Stomach smooth muscle (tissue), 2 donors: ENCODE data around the gene RAB3GAP2.

Experiments used
- H3K27ac ChIP-seq: one replicate; pipeline ENCODE4 v1.7.0; 2013; ENCODE audit warnings: mild to moderate bottlenecking, low read length, inconsistent platforms
- H3K27me3 ChIP-seq, 2 donors: one replicate each; pipeline ENCODE4 v1.7.0; 2013; ENCODE audit warnings: low read length in 2 of 2; ENCODE audit not compliant: insufficient read depth in 2 of 2, control insufficient read depth in 1 of 2
- H3K36me3 ChIP-seq, 2 donors: one replicate each; pipeline ENCODE4 v1.7.0; 2013; ENCODE audit warnings: low read length in 2 of 2; ENCODE audit not compliant: control insufficient read depth in 2 of 2, insufficient read depth in 2 of 2
- H3K4me1 ChIP-seq: one replicate; pipeline ENCODE4 v1.7.0; 2013; ENCODE audit warnings: low read length; ENCODE audit not compliant: control insufficient read depth, insufficient read depth
- H3K4me3 ChIP-seq, 2 donors: one replicate each; pipeline ENCODE4 v1.7.0; 2013; ENCODE audit warnings: low read length in 2 of 2
- H3K9ac ChIP-seq, 2 donors: one replicate each; pipeline ENCODE4 v1.7.0; 2013; ENCODE audit warnings: low read length in 2 of 2, mild to moderate bottlenecking in 1 of 2
- H3K9me3 ChIP-seq, 2 donors: one replicate each; pipeline ENCODE4 v1.7.0; 2013; ENCODE audit warnings: low read length in 2 of 2; ENCODE audit not compliant: control insufficient read depth in 2 of 2
- donor health status: healthy.
- donor health status: Pancreatic carcinoma.

RAB3GAP2 gene

GRCh38 chr1:220153147-220153546, 119.1 kb downstream of the RAB3GAP2 start:
- Histone ChIP-seq H3K4me3 (no peak overlapping the region), H3K9me3 (no peaks in the 10 kb centered on the region), H3K27me3 (no peaks in the 10 kb centered on the region), H3K4me1 (no peaks in the 10 kb centered on the region), H3K27ac (no peak overlapping the region), H3K9ac (no peak overlapping the region), H3K36me3 (peaks cover 15 to 24% of the 10 kb centered on the region in 2 donors)

- Histone ChIP-seq H3K36me3 (peaks cover 5 to 15% of the 10 kb centered on the region in 2 donors), H3K9me3 (no peaks in the 10 kb centered on the region), H3K4me1 (no peaks in the 10 kb centered on the region), H3K4me3 (no peak overlapping the region), H3K27ac (peak overlapping the region; percentile 7), H3K27me3 (no peaks in the 10 kb centered on the region), H3K9ac (no peak overlapping the region)
These were observed 120.8 kb downstream of the RAB3GAP2 start for GRCh38 chr1:220151454-220151853.

- Histone ChIP-seq H3K4me3 (no peak overlapping the region), H3K4me1 (no peaks in the 10 kb centered on the region), H3K27ac (no peak overlapping the region), H3K27me3 (no peaks in the 10 kb centered on the region), H3K9me3 (no peaks in the 10 kb centered on the region), H3K36me3 (peaks cover 8 to 9% of the 10 kb centered on the region in 2 donors), H3K9ac (no peak overlapping the region)
These were observed 122.5 kb downstream of the RAB3GAP2 start for GRCh38 chr1:220149742-220150141.

DNA sequence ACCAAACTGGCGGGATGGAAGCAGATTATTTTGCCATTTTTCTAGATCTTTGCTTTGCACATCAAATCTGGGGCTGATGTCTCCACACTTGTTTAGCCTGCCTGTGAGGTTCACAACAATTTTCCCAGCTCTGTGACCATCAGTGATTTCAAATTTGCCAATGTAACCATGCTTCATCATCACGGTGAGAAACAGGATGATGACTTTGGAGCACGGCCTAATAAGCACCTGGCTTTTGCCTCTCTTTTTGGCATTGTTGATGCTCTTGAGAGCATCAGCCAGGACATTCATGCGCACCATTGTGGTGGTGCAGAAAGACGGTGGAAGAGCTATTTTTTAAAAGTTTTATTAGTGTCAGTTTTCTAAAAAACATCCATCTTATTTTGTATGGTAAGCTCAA, 128.2 kb downstream of the RAB3GAP2 start:
- Histone ChIP-seq H3K9ac (no peak overlapping the region), H3K36me3 (peaks cover 11 to 32% of the 10 kb centered on the region in 2 donors)

DNA sequence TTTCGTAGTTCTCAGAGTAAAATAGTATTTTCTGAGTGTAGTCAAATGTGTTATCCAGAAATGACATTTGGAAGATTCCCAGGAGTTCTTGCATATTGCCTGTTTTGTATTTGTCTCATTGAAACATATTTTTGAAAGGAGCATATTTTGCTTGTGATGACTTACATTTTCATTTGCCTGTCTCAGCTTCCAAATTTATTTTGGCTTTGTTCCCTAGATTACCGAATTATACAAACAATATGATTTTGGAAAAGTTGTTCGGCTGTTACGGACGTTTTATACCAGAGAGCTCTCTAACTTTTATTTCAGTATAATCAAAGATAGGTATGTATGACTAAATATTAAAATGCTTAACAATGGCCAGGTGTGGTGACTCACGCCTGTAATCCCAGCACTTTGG, 132.3 kb downstream of the RAB3GAP2 start:
- Histone ChIP-seq H3K9ac (no peak overlapping the region), H3K36me3 (peaks cover 14 to 41% of the 10 kb centered on the region in 2 donors), H3K4me3 (no peak overlapping the region), H3K9me3 (no peaks in the 10 kb centered on the region), H3K4me1 (no peaks in the 10 kb centered on the region), H3K27ac (no peak overlapping the region), H3K27me3 (no peaks in the 10 kb centered on the region)

More for the DNA sequence above, 128.2 kb downstream of the RAB3GAP2 start:
- Histone ChIP-seq H3K4me1 (no peaks in the 10 kb centered on the region), H3K27me3 (no peaks in the 10 kb centered on the region), H3K9me3 (no peaks in the 10 kb centered on the region), H3K4me3 (no peak overlapping the region), H3K27ac (no peak overlapping the region)

DNA sequence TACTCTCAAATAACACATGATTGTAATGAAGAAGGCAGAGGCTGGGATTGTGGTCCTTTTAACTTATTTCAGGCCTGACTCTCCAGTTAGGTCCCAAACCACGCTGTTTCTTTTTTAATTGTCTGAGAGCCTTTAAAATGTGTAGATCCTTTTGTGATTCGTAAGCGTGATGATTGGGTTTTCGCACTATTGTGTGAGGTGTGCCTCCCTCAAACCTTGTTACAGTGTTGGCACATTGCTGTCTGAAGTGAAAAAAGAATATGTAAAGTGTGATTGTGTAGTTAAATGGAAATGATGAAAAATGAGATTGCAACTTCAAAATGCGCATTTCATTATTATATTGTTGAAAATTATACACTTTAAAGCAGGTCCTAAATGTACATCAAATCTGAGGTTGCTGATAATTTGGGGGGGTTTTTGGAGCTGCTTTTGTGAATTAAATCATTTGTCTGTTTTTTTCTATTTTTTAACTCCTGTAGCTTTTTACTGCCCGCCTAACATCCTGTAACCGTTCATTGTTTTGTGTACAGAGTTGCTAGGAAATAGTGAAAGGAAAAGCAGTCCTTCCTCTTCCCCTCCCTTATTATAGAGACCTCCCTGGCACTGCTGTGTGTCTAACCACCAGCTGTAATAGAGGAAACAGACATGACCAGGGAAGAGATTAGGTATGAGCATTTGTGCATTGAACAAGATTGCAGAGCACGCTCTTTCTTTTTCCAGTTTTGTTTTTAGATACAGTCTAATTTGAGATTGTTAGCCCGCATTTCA, 135.1 kb downstream of the RAB3GAP2 start:
- Histone ChIP-seq H3K27ac (no peak overlapping the region), H3K9me3 (no peaks in the 10 kb centered on the region), H3K27me3 (no peaks in the 10 kb centered on the region), H3K9ac (no peak overlapping the region), H3K4me3 (no peak overlapping the region), H3K36me3 (peaks cover 21 to 48% of the 10 kb centered on the region in 2 donors), H3K4me1 (no peaks in the 10 kb centered on the region)

DNA sequence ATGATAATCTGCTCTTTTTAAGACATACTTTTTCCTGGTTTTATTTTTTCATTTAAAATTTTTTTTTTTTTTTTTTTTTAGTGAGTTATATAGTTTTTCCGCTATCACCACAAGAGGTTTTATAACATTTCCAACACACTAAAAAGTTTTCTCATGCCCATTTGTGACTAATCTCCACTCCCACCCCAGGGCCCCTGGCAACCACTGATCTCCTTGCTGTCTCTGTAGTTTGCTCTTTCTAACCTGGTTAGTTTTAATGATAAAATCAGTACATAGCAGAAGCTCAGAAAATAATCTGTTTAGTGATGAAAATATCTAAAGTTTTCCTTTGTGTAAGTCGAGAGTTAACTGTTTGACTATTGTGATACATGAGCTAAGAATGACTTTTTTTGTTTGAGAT, 136.5 kb downstream of the RAB3GAP2 start:
- no peaks in the 10 kb centered on the region for H3K4me1 ChIP-seq
- no peaks in the 10 kb centered on the region for H3K27me3 ChIP-seq
- H3K36me3 ChIP-seq = peaks cover 12 to 35% of the 10 kb centered on the region in 2 donors
- H3K9me3 ChIP-seq = no peaks in the 10 kb centered on the region
- no peak overlapping the region for H3K4me3 ChIP-seq
- no peak overlapping the region for H3K9ac ChIP-seq
- no peak overlapping the region for H3K27ac ChIP-seq

GRCh38 chr1:220129479-220130210, 142.6 kb downstream of the RAB3GAP2 start:
- H3K9me3 ChIP-seq = no peaks in the 10 kb centered on the region
- no peak overlapping the region for H3K4me3 ChIP-seq
- no peaks in the 10 kb centered on the region for H3K27me3 ChIP-seq
- H3K4me1 ChIP-seq = no peaks in the 10 kb centered on the region
- H3K27ac ChIP-seq = no peak overlapping the region
- peaks cover 12 to 18% of the 10 kb centered on the region in 2 donors for H3K36me3 ChIP-seq
- H3K9ac ChIP-seq = no peak overlapping the region

DNA sequence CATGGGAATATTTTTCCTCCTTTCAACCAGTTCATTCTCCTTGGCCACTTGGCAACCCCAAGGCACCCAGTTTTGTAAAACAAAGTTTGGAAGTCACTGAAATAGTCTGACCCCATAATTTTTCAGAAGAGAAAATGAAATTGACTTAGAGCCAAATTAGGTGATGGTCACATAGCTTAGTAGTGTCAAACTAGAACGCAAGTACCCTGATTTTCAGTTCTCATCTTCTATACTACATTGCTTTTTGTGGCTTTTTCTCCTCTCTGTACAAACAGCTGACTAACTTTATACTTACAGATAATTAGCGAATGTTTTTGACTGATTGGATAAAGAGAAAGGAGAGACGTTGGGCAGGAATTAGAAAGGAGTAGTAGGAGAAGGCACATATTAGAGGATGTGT, 145.2 kb downstream of the RAB3GAP2 start:
- peaks cover 8 to 14% of the 10 kb centered on the region in 2 donors for H3K36me3 ChIP-seq
- no peak overlapping the region for H3K27ac ChIP-seq
- no peak overlapping the region for H3K9ac ChIP-seq
- no peaks in the 10 kb centered on the region for H3K4me1 ChIP-seq
- no peaks in the 10 kb centered on the region for H3K27me3 ChIP-seq
- no peak overlapping the region for H3K4me3 ChIP-seq
- no peaks in the 10 kb centered on the region for H3K9me3 ChIP-seq

DNA sequence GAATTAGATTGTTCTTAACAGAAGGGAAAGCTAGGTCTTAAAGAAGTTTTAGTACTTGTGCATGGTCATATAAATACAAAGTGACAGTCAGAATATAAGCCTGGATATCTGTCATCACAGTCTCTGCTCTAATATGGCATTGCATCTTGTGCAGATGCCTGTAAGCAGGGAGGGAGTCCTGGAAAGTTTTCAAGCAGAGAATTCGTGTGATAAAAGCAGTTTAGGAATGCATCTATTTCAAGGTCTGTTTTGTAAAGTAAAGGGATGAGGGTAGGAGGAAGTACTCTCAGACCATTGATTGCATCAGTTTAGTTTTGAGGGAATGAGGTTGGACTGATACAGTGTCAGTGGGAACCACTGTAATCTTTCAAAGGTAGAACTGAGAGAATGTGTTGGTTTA, 147.7 kb downstream of the RAB3GAP2 start:
- H3K9ac ChIP-seq = no peak overlapping the region
- no peak overlapping the region for H3K4me3 ChIP-seq
- no peaks in the 10 kb centered on the region for H3K27me3 ChIP-seq
- no peaks in the 10 kb centered on the region for H3K4me1 ChIP-seq
- H3K36me3 ChIP-seq = peaks cover 8 to 13% of the 10 kb centered on the region in 2 donors
- no peaks in the 10 kb centered on the region for H3K9me3 ChIP-seq
- H3K27ac ChIP-seq = no peak overlapping the region

DNA sequence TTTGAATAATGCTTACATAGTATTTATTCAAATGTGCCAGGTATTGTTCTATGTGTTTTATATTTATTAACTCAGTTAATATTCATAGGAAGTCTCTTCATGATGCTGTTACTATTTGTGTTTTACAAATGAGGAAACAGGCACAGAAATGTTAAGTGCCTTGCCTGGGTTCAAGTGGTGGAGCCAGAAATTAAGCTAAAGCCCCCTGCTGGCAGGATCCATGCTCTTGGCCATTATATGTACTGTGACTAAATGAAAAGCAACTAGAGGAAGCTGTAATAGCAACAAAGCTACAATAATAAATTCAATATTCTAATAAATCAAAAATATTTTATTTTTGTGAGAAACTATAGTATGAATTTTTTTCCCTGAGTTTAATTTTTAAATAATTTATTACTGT, 148.4 kb downstream of the RAB3GAP2 start:
- Histone ChIP-seq H3K9ac (no peak overlapping the region), H3K27ac (no peak overlapping the region), H3K36me3 (peaks cover 6 to 9% of the 10 kb centered on the region in 2 donors), H3K9me3 (no peaks in the 10 kb centered on the region), H3K4me3 (no peak overlapping the region), H3K4me1 (no peaks in the 10 kb centered on the region), H3K27me3 (no peaks in the 10 kb centered on the region)
